Smooth muscle cell (in vitro differentiated cells): ENCODE measurements around the gene SUMO1. TPM values are rescaled to one million over a fixed set of nuclear protein-coding genes. Genes with fewer than 3 reads are reported as not detected.
"Not testable (repeated sequence)": the region's sequence is repeated elsewhere in the genome, so short reads cannot be mapped to it uniquely, and the experiment has no call there.

Source experiments
- DNase-seq: peaks from one replicate; lab custom pipeline; 2025; ENCODE audit not compliant: unreplicated experiment; lab: John Stamatoyannopoulos, UW
- H2AFZ ChIP-seq: fragments of 200-600 bp; sonication (generic); 2 replicates; pipeline ENCODE4 v1.6.0; 2016; ENCODE audit warnings: antibody characterized with exemption, low read depth, mild to moderate bottlenecking
- H3F3A ChIP-seq: fragments of 200-600 bp; sonication (generic); 2 replicates; pipeline ENCODE4 v1.6.0; 2017; ENCODE audit warnings: antibody characterized with exemption, low read depth
- H3K27ac ChIP-seq: fragments of 200-600 bp; sonication (generic); 2 replicates; pipeline ENCODE4 v1.5.1; 2016; ENCODE audit warnings: low read depth, mild to moderate bottlenecking
- H3K27me3 ChIP-seq: fragments of 200-600 bp; sonication (generic); 2 replicates; pipeline ENCODE4 v1.6.1; 2016; ENCODE audit warnings: low read depth, mild to moderate bottlenecking
- H3K36me3 ChIP-seq: fragments of 200-600 bp; sonication (generic); 2 replicates; pipeline ENCODE4 v1.5.1; 2016; ENCODE audit warnings: low read depth
- H3K4me1 ChIP-seq: fragments of 200-600 bp; sonication (generic); 2 replicates; pipeline ENCODE4 v1.5.1; 2016; ENCODE audit warnings: low read depth
- H3K4me2 ChIP-seq: fragments of 200-600 bp; sonication (generic); 2 replicates; pipeline ENCODE4 v1.6.0; 2016; ENCODE audit warnings: mild to moderate bottlenecking
- H3K4me3 ChIP-seq: fragments of 200-600 bp; sonication (generic); 2 replicates; pipeline ENCODE4 v1.5.1; 2016; ENCODE audit warnings: mild to moderate bottlenecking
- H3K79me2 ChIP-seq: fragments of 200-600 bp; sonication (generic); 2 replicates; pipeline ENCODE4 v1.6.0; 2016; ENCODE audit warnings: low read depth, mild to moderate bottlenecking
- H3K9ac ChIP-seq: fragments of 200-600 bp; sonication (generic); 2 replicates; pipeline ENCODE4 v1.6.0; 2016; ENCODE audit warnings: low read depth
- H3K9me3 ChIP-seq: fragments of 200-600 bp; sonication (generic); replicated peaks from 2 replicates; pipeline ENCODE4 v1.5.1; 2016; ENCODE audit warnings: low read depth
- H4K20me1 ChIP-seq: fragments of 200-600 bp; sonication (generic); 2 replicates; pipeline ENCODE4 v1.6.0; 2016; ENCODE audit warnings: low read depth
- CTCF ChIP-seq: fragments of 200-600 bp; sonication (generic); IDR thresholded peaks from 2 replicates; pipeline ENCODE4 v1.5.1; 2017; ENCODE audit warnings: borderline replicate concordance, mild to moderate bottlenecking, antibody characterized with exemption; ENCODE audit not compliant: insufficient read depth, poor library complexity, severe bottlenecking
- WGBS: methylation state at CpG from one replicate; pipeline ENCODE4 v1.1.7; 2016; ENCODE audit warnings: low lambda C conversion rate; 5-methylcytosine and 5-hydroxymethylcytosine counted together
- polyA plus RNA-seq: library from polyadenylated mRNA; unstranded; fragments of >200 nt; fragmentation: Nextera tagmentation; extraction: Ambion mirVana; gene quantifications from 2 replicates; pipeline ENCODE4 v1.2.1, GENCODE V29; 2016
- total RNA-seq: library from RNA; depleted of rRNA; stranded (reverse); fragments of >200 nt; gene quantifications from 2 replicates; pipeline ENCODE4 v1.2.3, GENCODE V29; 2014

The SUMO1 gene
- total and polyA plus RNA-seq, 2 experiments from 2014 or later = 130 to 159 TPM

GRCh38 chr2:202251494-202251893 is 13.1 kb upstream of the SUMO1 start:
- no peaks in the 10 kb centered on the region for H3K79me2 ChIP-seq
- no peak overlapping the region for H3K9ac ChIP-seq
- H3F3A ChIP-seq = no peaks in the 10 kb centered on the region
- H3K36me3 ChIP-seq = no peaks in the 10 kb centered on the region
- no peaks in the 10 kb centered on the region for H3K9me3 ChIP-seq
- H3K4me3 ChIP-seq = no peak overlapping the region
- no peaks in the 10 kb centered on the region for H3K4me1 ChIP-seq
- no peak overlapping the region for H2AFZ ChIP-seq
- no peak for TF ChIP-seq CTCF
- no peak overlapping the region for H3K4me2 ChIP-seq
- DNase-seq = no peak
- H4K20me1 ChIP-seq = no peaks in the 10 kb centered on the region
- no peaks in the 10 kb centered on the region for H3K27me3 ChIP-seq
- WGBS = 89% methylated on average over 5 of the region's 5 CpGs
- no peak overlapping the region for H3K27ac ChIP-seq

GRCh38 chr2:202249521-202250253 is 11.3 kb upstream of the SUMO1 start:
- Histone ChIP-seq H3K4me1 (no peaks in the 10 kb centered on the region), H3F3A (no peaks in the 10 kb centered on the region), H3K4me3 (peak overlapping the region; percentile 9), H3K27ac (peak overlapping the region; percentile 64), H3K36me3 (no peaks in the 10 kb centered on the region), H3K4me2 (peak overlapping the region; percentile 78), H2AFZ (peak overlapping the region; percentile 66), H3K9ac (peak overlapping the region; percentile 41), H3K27me3 (no peaks in the 10 kb centered on the region), H4K20me1 (no peaks in the 10 kb centered on the region), H3K9me3 (no peaks in the 10 kb centered on the region), H3K79me2 (no peaks in the 10 kb centered on the region)
- DNase-seq = no peak
- TF ChIP-seq CTCF = no peak
- WGBS = 35% methylated on average over 10 of the region's 10 CpGs

- H3K79me2 ChIP-seq, H3K36me3 ChIP-seq: not testable (repeated sequence)
Observed at GRCh38 chr2:202247710-202248109, 9.3 kb upstream of the SUMO1 start.

GRCh38 chr2:202237787-202238233 is 587 bp downstream of the SUMO1 start:
- Histone ChIP-seq H2AFZ (peak overlapping the region; percentile 100), H3K4me3 (peak overlapping the region; percentile 98), H3K9ac (peak overlapping the region; percentile 91), H3K36me3 (no peaks in the 10 kb centered on the region), H4K20me1 (peaks cover 50% of the 10 kb centered on the region), H3K79me2 (peaks cover 54% of the 10 kb centered on the region), H3K9me3 (no peaks in the 10 kb centered on the region), H3K27ac (peak overlapping the region; percentile 87), H3K4me2 (peak overlapping the region; percentile 88), H3K27me3 (no peaks in the 10 kb centered on the region), H3K4me1 (peaks cover 18% of the 10 kb centered on the region), H3F3A (no peaks in the 10 kb centered on the region)
- peak; percentile 44 for DNase-seq
- TF ChIP-seq CTCF = no peak
- WGBS = under 1% methylated on average over 27 of the region's 30 CpGs

More at GRCh38 chr2:202247710-202248109, 9.3 kb upstream of the SUMO1 start:
- H4K20me1 ChIP-seq, H3K27me3 ChIP-seq, H3K4me3 ChIP-seq, H3F3A ChIP-seq, H3K27ac ChIP-seq, H2AFZ ChIP-seq, H3K9ac ChIP-seq, H3K4me1 ChIP-seq, DNase-seq, H3K4me2 ChIP-seq, H3K9me3 ChIP-seq: not testable (repeated sequence)
- 96% methylated on average over 5 of the region's 5 CpGs for WGBS
